ENCODE data around the gene CNOT4.
"Not testable (repeated sequence)": the region's sequence is repeated elsewhere in the genome, so short reads cannot be mapped to it uniquely, and the experiment has no call there.

The CNOT4 gene

GRCh38 chr7:135459951-135460567 lies 49.8 kb downstream of the CNOT4 start:
- no peak for DNase-seq (ENCODE audit: low read depth in 2 of 2, low spot score in 1 of 2)

DNA sequence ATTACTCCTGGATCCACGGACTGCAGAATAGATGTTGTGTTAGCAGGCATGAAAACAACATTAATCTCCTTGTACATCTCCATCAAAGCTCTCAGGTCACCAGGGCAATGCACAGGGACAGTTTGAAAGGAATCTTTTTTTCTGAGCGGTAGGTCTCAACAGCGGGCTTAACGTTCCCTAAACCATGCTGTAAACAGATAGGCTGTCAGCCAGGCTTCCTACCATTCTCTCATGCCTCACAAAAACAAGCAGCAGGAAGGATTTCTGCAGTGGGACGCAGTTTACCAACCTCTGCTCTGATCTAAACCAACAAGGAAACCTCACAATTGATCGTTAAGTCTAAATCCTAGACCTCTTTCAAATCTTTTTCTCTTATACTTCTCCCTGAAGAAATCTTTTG lies 50.8 kb downstream of the CNOT4 start:
- no peak for DNase-seq (ENCODE audit: low read depth in 2 of 2, low spot score in 1 of 2)

DNA sequence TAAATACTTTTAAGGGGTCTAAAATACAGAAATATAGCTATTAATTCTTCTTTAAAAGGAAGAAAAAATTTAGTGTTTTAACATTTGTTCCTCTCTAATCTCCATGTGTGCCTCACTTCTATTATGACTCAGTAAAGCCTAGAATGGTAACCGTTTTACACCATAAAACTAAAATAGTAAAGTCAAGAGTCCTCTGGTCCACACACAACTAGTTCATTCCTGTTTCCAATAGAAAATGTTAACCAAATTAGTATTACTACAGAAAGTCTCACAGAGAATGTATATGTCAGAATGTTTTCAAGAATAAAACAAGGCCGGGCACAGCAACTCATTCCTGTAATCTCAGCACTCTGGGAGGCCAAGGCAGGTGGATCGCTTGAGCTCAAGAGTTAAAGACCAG lies 55.8 kb downstream of the CNOT4 start:
- no peak for DNase-seq (ENCODE audit: low read depth in 2 of 2, low spot score in 1 of 2)

DNA sequence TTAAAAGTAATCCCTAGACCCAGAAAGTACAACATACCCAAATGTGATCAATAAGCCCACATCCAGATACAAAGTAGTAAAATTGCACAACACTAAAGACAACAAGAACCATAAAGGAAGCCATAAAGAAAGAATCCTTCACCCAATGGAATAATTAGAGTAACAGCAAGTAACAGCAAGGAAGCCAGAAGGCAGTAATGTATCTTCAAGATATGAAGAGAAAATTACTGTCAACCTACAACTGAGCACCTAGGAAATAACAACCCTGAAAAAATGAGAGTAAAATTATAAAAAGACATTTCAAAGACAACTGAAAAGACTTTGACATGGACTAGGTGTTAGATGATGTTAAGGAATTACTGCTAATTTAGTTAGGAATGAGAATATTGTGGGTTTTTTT lies 60.5 kb downstream of the CNOT4 start:
- no peak for DNase-seq (ENCODE audit: low read depth in 2 of 2, low spot score in 1 of 2)

- DNase-seq (ENCODE audit: low read depth in 2 of 2, low spot score in 1 of 2) = no peak
These were observed 61.1 kb downstream of the CNOT4 start for GRCh38 chr7:135448753-135449152.

- DNase-seq (ENCODE audit: low read depth in 2 of 2, low spot score in 1 of 2) = no peak
These were observed 62.2 kb downstream of the CNOT4 start for GRCh38 chr7:135447748-135448147.

GRCh38 chr7:135445690-135446089 lies 64.2 kb downstream of the CNOT4 start:
- DNase-seq (ENCODE audit: low read depth in 2 of 2, low spot score in 1 of 2) = no peak

- not testable (repeated sequence) for DNase-seq (ENCODE audit: low read depth in 2 of 2, low spot score in 1 of 2)
These were observed 64.6 kb downstream of the CNOT4 start for GRCh38 chr7:135445266-135445665.

GRCh38 chr7:135441791-135442190 lies 68.1 kb downstream of the CNOT4 start:
- DNase-seq (ENCODE audit: low read depth in 2 of 2, low spot score in 1 of 2) = no peak

- DNase-seq (ENCODE audit: low read depth in 2 of 2, low spot score in 1 of 2) = no peak
These were observed 75.9 kb downstream of the CNOT4 start for GRCh38 chr7:135434047-135434446.

DNA sequence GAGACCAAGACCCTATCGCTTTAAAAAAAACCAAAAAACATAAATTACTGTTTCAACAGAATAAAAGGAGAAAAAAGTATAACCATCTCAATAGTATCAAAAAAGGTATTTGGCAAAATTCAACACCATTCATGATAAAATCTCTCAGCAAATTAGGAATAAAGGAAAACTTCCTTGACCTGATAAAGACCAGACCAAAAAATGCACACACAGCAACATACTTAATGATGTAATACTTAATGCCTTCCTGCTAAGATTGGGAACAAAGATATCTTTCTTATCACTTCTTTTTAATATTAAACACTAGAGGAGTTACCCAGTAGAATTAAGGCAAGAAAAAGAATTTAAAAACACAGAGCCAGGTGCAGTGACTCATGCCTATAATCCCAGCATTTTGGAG lies 79.3 kb downstream of the CNOT4 start:
- DNase-seq (ENCODE audit: low read depth in 2 of 2, low spot score in 1 of 2) = no peak

GRCh38 chr7:135428879-135429278 lies 81.0 kb downstream of the CNOT4 start:
- DNase-seq (ENCODE audit: low read depth in 2 of 2, low spot score in 1 of 2) = no peak

DNA sequence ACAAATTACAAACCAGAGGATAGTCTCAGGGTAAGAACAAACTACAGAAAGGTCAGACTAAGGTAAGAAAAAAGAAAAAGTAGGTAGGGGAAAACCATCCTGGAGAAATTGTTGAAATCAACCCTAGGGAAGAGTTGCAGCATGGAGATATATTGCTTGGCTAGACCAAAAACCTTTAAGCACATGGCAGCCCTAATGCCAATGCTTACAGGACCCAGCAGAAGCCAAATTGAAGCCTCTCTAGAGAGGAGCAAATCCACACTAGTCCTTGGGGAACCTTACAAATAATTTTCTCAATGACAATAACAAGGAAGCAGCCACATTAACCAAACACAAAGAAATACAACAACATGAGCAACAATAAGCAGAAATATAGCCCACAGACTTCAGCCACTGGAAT lies 81.9 kb downstream of the CNOT4 start:
- no peak for DNase-seq (ENCODE audit: low read depth in 2 of 2, low spot score in 1 of 2)

- DNase-seq (ENCODE audit: low read depth in 2 of 2, low spot score in 1 of 2) = no peak
These were observed 82.7 kb downstream of the CNOT4 start for GRCh38 chr7:135427166-135427565.

DNA sequence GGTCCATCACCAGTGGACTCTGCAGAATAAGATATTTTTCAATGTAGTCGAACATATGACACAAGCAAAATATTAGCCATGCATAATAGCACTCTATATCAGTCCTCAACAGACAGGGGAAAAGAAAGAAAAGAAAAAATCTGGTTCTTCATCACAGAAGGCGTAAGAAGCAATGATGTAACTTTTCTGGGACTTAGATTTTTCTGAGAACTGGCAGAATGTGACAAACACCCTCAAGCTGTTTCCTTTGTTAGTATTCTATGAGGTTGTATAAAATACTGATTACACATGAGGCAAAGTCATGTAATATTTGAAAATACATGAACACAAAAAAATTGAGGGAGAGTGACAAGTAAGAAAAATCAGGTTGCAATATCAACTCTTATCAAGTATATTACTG lies 84.9 kb downstream of the CNOT4 start:
- no peak for DNase-seq (ENCODE audit: low read depth in 2 of 2, low spot score in 1 of 2)

GRCh38 chr7:135420786-135421185 lies 89.1 kb downstream of the CNOT4 start:
- no peak for DNase-seq (ENCODE audit: low read depth in 2 of 2, low spot score in 1 of 2)

GRCh38 chr7:135416431-135416830 lies 93.5 kb downstream of the CNOT4 start:
- DNase-seq (ENCODE audit: low read depth in 2 of 2, low spot score in 1 of 2) = no peak

GRCh38 chr7:135414850-135415439 lies 95.0 kb downstream of the CNOT4 start:
- DNase-seq (ENCODE audit: low read depth in 2 of 2, low spot score in 1 of 2) = no peak

DNA sequence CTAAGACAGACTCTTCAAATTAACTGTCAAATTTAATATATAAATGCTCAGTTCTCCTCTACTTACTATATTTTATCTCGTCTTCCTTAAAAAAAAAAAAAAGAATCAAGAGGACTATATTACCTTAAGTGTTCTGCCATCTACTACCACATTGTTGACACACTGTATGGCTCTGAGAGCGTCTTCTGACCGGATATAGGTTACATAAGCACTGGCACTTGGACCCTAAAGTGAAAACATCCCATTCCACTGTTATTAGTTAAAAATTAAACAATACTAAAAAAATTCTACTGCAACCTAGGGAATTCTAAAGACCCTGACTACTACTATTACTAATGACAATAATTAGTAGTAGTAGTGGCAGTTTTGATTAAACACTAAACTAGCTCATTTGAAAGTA lies 95.7 kb downstream of the CNOT4 start:
- no peak for DNase-seq (ENCODE audit: low read depth in 2 of 2, low spot score in 1 of 2)

- DNase-seq (ENCODE audit: low read depth in 2 of 2, low spot score in 1 of 2) = no peak
These were observed 98.8 kb downstream of the CNOT4 start for GRCh38 chr7:135411098-135411497.

- no peak for DNase-seq (ENCODE audit: low read depth in 2 of 2, low spot score in 1 of 2)
These were observed 99.4 kb downstream of the CNOT4 start for GRCh38 chr7:135410543-135410942.

- no peak for DNase-seq (ENCODE audit: low read depth in 2 of 2, low spot score in 1 of 2)
These were observed 99.9 kb downstream of the CNOT4 start for GRCh38 chr7:135409845-135410542.

GRCh38 chr7:135407884-135408283 lies 102.0 kb downstream of the CNOT4 start:
- DNase-seq (ENCODE audit: low read depth in 2 of 2, low spot score in 1 of 2) = no peak
